ENCODE results near the gene FRG2B. TPM values are rescaled to one million over a fixed set of nuclear protein-coding genes. Genes with fewer than 3 reads are reported as not detected.
"Not testable (repeated sequence)": the region's sequence is repeated elsewhere in the genome, so short reads cannot be mapped to it uniquely, and the experiment has no call there.

The FRG2B gene
- total RNA-seq = not detected

- not testable (repeated sequence) for DNase-seq (ENCODE audit: low spot score)
Measured at GRCh38 chr10:133626695-133627094, at the start of gene FRG2B. Gene FRG2B (minus strand): TSS chr10:133626795. CDS start chr10:133626742, 53 bp downstream.

- not testable (repeated sequence) for DNase-seq (ENCODE audit: low spot score)
Measured at GRCh38 chr10:133667446-133667845, 40.9 kb upstream of the FRG2B start.

- not testable (repeated sequence) for DNase-seq (ENCODE audit: low spot score)
Measured at GRCh38 chr10:133663544-133664160, 37.1 kb upstream of the FRG2B start.

- DNase-seq (ENCODE audit: low spot score) = not testable (repeated sequence)
Measured at GRCh38 chr10:133661122-133661521, 34.5 kb upstream of the FRG2B start.

- DNase-seq (ENCODE audit: low spot score) = not testable (repeated sequence)
Measured at GRCh38 chr10:133660516-133660915, 33.9 kb upstream of the FRG2B start.

GRCh38 chr10:133657276-133657675, 30.7 kb upstream of the FRG2B start:
- not testable (repeated sequence) for DNase-seq (ENCODE audit: low spot score)

GRCh38 chr10:133648872-133649455, 22.4 kb upstream of the FRG2B start:
- not testable (repeated sequence) for DNase-seq (ENCODE audit: low spot score)

- DNase-seq (ENCODE audit: low spot score) = not testable (repeated sequence)
Measured at GRCh38 chr10:133647075-133647748, 20.6 kb upstream of the FRG2B start.

- not testable (repeated sequence) for DNase-seq (ENCODE audit: low spot score)
Measured at GRCh38 chr10:133637846-133638235, 11.2 kb upstream of the FRG2B start.

- DNase-seq (ENCODE audit: low spot score) = not testable (repeated sequence)
Measured at GRCh38 chr10:133637202-133637845, 10.7 kb upstream of the FRG2B start.

GRCh38 chr10:133630723-133631249, 4.2 kb upstream of the FRG2B start:
- not testable (repeated sequence) for DNase-seq (ENCODE audit: low spot score)

GRCh38 chr10:133622544-133622943, 4.1 kb downstream of the FRG2B start:
- not testable (repeated sequence) for DNase-seq (ENCODE audit: low spot score)

- DNase-seq (ENCODE audit: low spot score) = no peak
Measured at GRCh38 chr10:133618851-133619250, 7.7 kb downstream of the FRG2B start.

GRCh38 chr10:133617196-133617595, 9.4 kb downstream of the FRG2B start:
- no peak for DNase-seq (ENCODE audit: low spot score)

GRCh38 chr10:133616371-133617130, 10.0 kb downstream of the FRG2B start:
- no peak for DNase-seq (ENCODE audit: low spot score)

GRCh38 chr10:133614830-133615580, 11.6 kb downstream of the FRG2B start:
- DNase-seq (ENCODE audit: low spot score) = no peak

GRCh38 chr10:133613699-133614098, 12.9 kb downstream of the FRG2B start:
- no peak for DNase-seq (ENCODE audit: low spot score)

GRCh38 chr10:133611079-133611478, 15.5 kb downstream of the FRG2B start:
- DNase-seq (ENCODE audit: low spot score) = no peak

GRCh38 chr10:133608855-133609254, 17.7 kb downstream of the FRG2B start:
- DNase-seq (ENCODE audit: low spot score) = no peak

- not testable (repeated sequence) for DNase-seq (ENCODE audit: low spot score)
Measured at GRCh38 chr10:133603434-133603833, 23.2 kb downstream of the FRG2B start.

- no peak for DNase-seq (ENCODE audit: low spot score)
Measured at GRCh38 chr10:133600657-133601056, 25.9 kb downstream of the FRG2B start.
